ENCODE data around the gene ZCCHC3.

The ZCCHC3 gene

GRCh38 chr20:273884-274283 lies 23.5 kb upstream of the ZCCHC3 start:
- DNase-seq (ENCODE audit: low read depth), result no peak
- no peak overlapping the region for H3K4me3 ChIP-seq (ENCODE audit: low read length)
- no peak for TF ChIP-seq CTCF (conservative IDR thresholded peaks at IDR 0.05; ENCODE audit: low read length)

GRCh38 chr20:275791-276190 lies 21.6 kb upstream of the ZCCHC3 start:
- no peak for DNase-seq (ENCODE audit: low read depth)
- H3K4me3 ChIP-seq (ENCODE audit: low read length), result no peak overlapping the region
- TF ChIP-seq CTCF (conservative IDR thresholded peaks at IDR 0.05; ENCODE audit: low read length), result no peak

GRCh38 chr20:276620-277495 lies 20.5 kb upstream of the ZCCHC3 start:
- no peak for DNase-seq (ENCODE audit: low read depth)
- no peak overlapping the region for H3K4me3 ChIP-seq (ENCODE audit: low read length)
- TF ChIP-seq CTCF (conservative IDR thresholded peaks at IDR 0.05; ENCODE audit: low read length), result no peak

GRCh38 chr20:277496-277781 lies 19.9 kb upstream of the ZCCHC3 start:
- H3K4me3 ChIP-seq (ENCODE audit: low read length), result no peak overlapping the region
- TF ChIP-seq CTCF (conservative IDR thresholded peaks at IDR 0.05; ENCODE audit: low read length), result no peak
- no peak for DNase-seq (ENCODE audit: low read depth)

GRCh38 chr20:278181-278580 lies 19.2 kb upstream of the ZCCHC3 start:
- DNase-seq (ENCODE audit: low read depth), result no peak
- TF ChIP-seq CTCF (conservative IDR thresholded peaks at IDR 0.05; ENCODE audit: low read length), result no peak
- H3K4me3 ChIP-seq (ENCODE audit: low read length), result no peak overlapping the region

GRCh38 chr20:278607-279571 lies 18.5 kb upstream of the ZCCHC3 start:
- no peak for DNase-seq (ENCODE audit: low read depth)
- no peak for TF ChIP-seq CTCF (conservative IDR thresholded peaks at IDR 0.05; ENCODE audit: low read length)
- H3K4me3 ChIP-seq (ENCODE audit: low read length), result peak overlapping the region; percentile 47

All from AG10803 (cell line).